GM13976 (cell line): ENCODE measurements around the gene MOBP.

Experiments
- DNase-seq: peaks from one replicate; pipeline ENCODE4 v3.0.0; 2012; ENCODE audit warnings: low spot score
- in situ Hi-C: fragments of 300-500 bp; cut with MboI; formaldehyde crosslinking; loops from one replicate; pipeline ENCODE4 v1.12.0; 2022; ENCODE audit warnings: low sequenced_read_pairs, mixed read lengths, inconsistent platforms; ENCODE audit not compliant: unreplicated experiment
- TF ChIP-seq, protein P1 (sequence below): IDR thresholded peaks from 2 replicates; pipeline ENCODE4 v1.5.1; 2012; ENCODE audit warnings: borderline replicate concordance, mild to moderate bottlenecking; ENCODE audit not compliant: insufficient read depth; ENCODE audit errors: extremely low read depth, missing control alignments, control extremely low read depth

Gene MOBP

DNA sequence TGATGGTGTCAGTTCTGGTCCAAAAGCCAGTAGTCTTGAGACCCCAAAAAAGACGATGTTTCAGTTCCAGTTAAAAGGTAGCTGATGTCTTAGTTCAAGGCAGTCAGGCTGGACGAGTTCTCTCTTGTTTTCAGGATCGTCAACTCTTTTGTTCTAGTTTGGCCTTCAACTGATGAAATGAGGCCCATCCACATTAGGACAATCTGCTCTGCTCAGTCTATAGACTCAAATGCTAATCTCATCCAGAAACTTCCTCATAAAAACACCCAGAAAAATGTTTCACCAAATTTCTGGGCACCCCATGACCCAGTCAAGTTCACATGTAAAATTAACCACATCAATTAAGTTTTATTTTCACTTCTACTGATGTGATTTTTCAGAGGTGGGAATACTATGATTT lies 74.0 kb downstream of the MOBP start:
- DNase-seq: no peak
- in situ Hi-C loops: no loop called here
- TF ChIP-seq, protein P1, sequence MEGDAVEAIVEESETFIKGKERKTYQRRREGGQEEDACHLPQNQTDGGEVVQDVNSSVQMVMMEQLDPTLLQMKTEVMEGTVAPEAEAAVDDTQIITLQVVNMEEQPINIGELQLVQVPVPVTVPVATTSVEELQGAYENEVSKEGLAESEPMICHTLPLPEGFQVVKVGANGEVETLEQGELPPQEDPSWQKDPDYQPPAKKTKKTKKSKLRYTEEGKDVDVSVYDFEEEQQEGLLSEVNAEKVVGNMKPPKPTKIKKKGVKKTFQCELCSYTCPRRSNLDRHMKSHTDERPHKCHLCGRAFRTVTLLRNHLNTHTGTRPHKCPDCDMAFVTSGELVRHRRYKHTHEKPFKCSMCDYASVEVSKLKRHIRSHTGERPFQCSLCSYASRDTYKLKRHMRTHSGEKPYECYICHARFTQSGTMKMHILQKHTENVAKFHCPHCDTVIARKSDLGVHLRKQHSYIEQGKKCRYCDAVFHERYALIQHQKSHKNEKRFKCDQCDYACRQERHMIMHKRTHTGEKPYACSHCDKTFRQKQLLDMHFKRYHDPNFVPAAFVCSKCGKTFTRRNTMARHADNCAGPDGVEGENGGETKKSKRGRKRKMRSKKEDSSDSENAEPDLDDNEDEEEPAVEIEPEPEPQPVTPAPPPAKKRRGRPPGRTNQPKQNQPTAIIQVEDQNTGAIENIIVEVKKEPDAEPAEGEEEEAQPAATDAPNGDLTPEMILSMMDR: no peak

GRCh38 chr3:39541917-39542329 lies 74.4 kb downstream of the MOBP start:
- TF ChIP-seq, protein P1: no peak
- in situ Hi-C loops: no loop called here
- DNase-seq: no peak

DNA sequence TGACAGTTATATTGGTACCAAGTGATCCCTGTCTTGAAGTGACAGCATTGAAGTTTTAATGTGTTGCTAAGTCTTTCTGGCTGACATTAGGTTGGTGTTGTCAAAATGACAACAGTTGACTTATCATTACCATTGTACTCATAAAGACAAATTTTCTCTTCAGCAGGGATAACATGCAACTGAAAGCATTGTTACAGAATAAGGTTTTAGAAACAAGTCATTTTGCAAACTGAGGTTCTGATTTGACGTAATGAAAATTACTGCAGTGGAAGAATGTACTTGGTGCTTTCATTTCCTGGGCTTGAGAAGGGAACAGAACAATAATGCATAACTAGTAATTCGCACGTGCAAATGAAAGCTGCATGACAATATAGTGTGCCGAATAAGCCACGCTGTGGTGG lies 75.1 kb downstream of the MOBP start:
- DNase-seq: no peak
- TF ChIP-seq, protein P1: no peak
- in situ Hi-C loops: no loop called here

DNA sequence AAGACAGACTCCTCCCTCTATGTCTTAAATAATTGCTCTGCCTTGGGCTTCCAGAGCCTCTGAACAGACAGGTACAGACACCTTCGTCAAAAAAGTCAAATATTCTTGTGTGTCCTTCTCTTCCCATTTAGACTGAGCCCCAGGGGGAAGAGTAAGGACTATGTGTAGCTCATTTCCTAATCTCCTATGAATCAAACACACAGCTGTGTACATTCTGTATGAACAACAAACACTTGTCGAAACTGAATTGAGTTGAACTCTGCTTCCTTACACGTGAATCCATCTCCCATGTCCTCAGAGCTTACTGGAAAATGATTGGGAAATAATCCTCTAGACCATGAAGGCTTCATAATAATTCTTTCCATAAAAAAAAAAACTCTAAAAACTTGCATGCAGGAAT lies 80.8 kb downstream of the MOBP start:
- in situ Hi-C loops: no loop called here

GRCh38 chr3:39550354-39551051 lies 83.0 kb downstream of the MOBP start:
- TF ChIP-seq, protein P1: no peak
- in situ Hi-C loops: no loop called here
- no peak for DNase-seq

More for the DNA sequence above, 80.8 kb downstream of the MOBP start:
- TF ChIP-seq, protein P1: no peak
- DNase-seq: no peak
